CD4-positive, alpha-beta T cell treated with Interleukin-6 for 4 hours (primary cell): ENCODE results near the gene EPS8L1.
A peak's percentile ranks its signal among the peaks of the same experiment; 100 is the strongest.
"Not testable (repeated sequence)": the region's sequence is repeated elsewhere in the genome, so short reads cannot be mapped to it uniquely, and the experiment has no call there.

Experiments used
- DNase-seq: peaks from one replicate; pipeline ENCODE4 v3.0.0-alpha.2; 2020; ENCODE audit warnings: mixed read lengths

EPS8L1 gene

DNA sequence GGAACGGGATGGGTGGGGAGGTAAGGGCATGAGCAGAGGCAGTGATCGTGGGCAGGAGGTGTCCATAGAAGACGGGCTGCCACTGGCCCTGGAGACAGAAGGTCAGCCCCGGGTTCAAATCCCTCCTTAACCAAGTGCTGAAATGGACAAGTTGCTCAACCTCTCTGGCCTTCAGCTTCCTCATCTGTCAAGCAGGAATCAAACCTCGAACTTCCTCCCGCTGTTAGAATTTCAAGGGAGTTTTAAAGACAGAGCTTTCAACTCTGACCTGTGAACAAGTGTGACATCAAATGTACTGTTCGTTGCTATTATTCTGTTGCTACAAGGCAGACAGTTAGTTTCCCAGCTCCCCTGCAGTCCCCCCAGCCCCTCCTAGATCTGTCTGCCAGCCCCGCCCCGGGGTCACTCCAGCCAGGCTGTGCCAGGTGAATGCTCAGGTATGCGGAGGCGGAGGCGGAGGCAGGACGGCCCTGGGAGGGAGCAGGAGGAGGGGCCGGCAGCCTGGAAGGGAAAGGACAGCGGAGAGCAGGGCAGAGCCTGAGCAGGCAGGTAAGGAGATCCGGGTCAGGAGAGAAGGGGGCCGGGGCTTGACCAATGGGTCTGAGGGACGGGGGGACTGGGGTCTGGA is at the start of gene EPS8L1:
Gene EPS8L1 (plus strand): TSS at position 499 of the 628 bp plus-strand sequence. CDS start 576 bp downstream, outside the sequence.
- no peak for DNase-seq

DNA sequence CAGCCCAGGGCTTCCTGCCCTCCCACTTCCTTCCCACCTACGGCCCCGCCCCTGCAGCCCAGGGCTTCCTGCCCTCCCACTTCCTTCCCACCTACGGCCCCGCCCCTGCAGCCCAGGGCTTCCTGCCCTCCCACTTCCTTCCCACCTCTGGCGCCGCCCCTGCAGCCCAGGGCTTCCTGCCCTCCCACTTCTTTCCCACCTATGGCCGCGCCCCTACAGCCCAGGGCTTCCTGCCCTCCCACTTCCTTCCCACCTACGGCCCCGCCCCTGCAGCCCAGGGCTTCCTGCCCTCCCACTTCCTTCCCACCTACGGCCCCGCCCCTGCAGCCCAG is 48.6 kb upstream of the EPS8L1 start:
- DNase-seq: not testable (repeated sequence)

DNA sequence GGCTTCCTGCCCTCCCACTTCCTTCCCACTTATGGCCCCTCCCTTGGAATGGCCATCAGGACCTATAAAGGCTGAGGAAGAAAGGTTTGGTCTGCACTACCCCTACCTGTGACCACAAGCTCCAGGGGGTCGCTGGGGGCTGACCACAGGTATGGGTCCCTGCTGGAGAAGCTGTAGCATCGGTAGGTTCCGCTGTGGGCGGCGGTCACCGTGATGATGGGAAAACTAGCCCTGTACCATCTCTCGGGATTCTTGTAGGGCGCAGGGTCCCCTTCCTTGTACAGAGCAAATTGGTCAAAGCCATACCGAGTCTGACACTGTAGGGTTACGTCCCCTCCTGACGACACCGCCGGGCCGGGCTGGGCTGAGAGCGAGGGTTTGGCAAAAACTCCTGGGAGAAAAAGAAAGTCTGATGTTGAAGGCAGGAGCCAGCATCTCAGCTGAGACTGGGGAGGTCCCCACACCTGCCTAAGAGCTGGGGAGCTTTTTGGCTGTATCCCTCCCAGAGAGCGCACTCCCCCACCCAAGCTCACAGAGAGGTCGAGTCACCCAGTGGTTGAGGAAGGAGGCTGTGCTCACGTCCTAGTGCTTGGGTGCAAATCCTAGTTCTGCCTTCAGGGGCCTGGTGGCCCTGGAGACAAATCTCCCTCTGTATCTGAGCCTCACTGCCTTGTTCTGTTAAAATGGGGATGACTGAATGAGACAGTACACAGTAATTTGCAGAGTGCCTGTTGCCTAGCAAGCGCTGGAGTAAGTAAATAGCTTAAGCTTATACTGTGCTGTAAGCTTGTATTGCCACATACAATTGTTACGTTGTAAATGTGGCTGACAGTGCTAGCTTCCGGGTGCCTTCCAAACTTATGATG is 48.0 kb upstream of the EPS8L1 start:
- DNase-seq: no peak

DNA sequence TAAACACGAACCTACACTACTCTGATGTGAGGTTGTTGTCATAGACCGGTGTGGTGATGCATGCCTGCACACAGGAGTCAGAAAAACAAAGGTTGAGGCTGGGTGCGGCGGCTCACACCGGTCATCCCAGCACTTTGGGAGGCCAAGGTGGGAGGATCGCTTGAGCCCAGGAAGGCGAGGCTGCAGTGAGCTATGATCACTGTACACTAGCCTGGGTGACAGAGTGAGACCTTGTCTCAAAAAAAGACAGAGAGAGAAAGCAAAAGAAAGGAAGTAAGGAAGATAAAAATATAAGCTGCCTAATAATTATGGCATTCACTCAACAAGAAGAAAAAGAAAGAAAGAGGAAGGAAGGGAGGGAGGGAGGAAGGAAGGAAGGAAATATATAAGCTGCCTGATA is 46.9 kb upstream of the EPS8L1 start:
- DNase-seq: no peak

DNA sequence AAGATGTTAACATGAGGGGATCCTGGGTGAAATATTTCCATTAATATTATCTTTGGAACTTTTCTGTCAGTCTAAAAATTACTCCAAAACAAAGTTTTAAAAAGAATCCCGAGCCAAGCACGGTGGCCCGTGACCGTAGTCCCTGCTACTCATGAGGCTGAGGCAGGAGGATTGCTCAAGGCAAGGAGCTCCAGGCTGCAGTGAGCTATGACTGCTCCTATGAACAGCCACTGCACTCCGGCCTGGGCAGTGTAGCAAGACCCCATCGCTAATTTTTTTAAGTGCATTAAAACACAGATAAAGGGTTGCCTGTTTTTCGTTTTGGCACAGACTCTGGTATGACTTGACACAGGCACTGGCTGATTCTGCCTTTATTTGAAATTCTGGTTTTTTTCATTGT is 44.5 kb upstream of the EPS8L1 start:
- no peak for DNase-seq

DNA sequence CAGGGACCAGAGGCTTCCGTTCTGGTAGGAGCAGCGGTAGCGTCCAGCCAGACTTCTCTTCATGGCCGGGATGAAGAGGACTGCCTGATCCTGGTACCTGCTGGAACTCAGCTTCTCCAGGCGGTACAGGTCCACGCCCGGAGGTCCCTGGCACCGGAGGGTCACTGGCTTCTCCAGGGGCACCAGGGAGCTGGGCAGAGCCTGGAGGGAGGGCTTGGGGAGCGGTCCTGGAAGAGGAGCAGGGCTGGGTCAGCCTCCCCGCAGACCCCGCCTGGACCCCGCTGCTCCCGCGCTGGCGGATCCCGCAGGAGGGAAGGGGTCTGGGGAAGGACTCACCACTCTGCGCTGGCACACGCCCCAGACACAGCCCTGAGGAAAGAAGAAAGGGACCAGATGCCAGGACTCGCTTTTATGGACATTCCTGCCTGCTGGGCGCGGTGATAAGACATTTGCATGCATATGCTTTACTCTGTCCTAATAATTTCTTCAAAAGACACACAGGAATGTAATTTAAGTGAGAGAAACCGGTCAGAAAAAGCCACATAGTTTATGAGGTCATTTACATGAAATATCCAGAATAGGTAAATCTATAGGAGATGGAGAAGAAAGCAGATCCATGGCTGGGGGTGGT is 43.4 kb upstream of the EPS8L1 start:
- no peak for DNase-seq

DNA sequence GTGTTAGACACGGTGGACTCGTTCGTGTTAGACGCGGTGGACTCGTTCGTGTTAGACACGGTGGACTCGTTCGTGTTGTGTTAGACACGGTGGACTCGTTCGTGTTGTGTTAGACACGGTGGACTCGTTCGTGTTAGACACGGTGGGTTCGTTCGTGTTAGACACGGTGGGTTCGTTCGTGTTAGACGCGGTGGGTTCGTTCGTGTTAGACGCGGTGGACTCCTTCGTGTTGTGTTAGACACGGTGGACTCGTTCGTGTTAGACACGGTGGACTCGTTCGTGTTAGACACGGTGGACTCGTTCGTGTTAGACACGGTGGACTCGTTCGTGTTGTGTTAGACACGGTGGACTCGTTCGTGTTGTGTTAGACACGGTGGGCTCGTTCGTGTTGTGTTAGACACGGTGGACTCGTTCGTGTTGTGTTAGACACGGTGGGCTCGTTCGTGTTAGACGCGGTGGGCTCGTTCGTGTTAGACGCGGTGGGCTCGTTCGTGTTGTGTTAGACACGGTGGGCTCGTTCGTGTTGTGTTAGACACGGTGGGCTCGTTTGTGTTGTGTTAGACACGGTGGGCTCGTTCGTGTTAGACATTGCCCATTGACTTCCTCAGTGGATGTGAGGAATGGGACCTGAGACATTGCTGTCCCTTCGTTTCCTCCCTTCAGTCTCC is 42.6 kb upstream of the EPS8L1 start:
- DNase-seq: not testable (repeated sequence)

DNA sequence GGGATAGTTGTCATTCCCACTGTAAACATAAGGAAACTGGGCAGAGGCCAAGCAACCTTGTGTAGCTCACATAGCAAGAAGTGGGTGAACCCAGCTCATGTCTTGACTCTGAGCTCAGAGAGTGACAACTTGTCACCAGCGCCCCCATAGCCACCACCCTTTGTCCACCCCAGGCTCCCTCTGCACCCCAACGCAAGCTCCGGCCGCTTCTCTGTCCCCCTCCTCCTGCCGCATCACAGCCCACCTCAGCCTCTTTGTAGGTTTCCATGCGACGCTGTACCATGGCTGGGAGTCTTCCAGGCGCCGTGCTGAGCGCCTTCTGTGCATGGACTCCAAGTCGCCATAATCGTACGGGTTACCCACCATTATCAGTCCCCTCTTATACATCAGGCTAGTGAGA is 40.9 kb upstream of the EPS8L1 start:
- no peak for DNase-seq

DNA sequence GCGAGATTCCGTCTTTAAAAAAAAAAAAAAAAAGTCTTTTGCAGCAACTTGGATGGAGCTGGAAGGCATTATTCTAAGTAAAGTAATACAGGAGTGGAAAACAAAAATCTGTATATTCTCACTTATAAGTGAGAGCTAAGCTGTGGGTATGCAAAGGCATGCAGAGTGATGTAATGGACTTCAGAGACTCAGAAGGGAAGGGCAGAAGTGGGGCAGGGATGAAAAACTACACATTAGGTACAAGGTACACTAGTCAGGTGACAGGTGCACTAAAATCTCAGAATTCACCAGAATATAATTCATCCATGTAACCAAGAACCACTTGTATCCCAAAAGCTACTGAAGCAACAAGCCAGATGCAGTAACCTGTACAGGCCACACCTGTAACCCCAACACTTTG is 39.6 kb upstream of the EPS8L1 start:
- no peak for DNase-seq

DNA sequence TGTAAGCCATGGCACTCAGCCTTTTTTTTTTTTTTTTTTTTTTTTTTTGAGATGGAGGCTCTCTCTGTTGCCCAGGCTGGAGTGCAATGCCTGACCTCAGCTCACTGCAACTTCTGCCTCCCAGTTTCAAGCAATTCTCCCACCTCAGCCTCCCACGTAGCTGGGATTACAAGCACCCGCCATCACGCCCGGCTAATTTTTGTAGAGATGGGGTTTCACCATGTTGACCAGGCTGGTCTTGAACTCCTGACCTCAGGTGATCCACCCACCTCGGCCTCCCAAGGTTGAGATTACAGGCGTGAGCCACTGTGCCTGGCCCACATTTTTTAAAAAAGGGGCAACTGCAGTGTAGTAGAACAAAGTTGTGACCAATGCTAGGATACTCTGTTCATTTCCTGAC is 38.1 kb upstream of the EPS8L1 start:
- not testable (repeated sequence) for DNase-seq

DNA sequence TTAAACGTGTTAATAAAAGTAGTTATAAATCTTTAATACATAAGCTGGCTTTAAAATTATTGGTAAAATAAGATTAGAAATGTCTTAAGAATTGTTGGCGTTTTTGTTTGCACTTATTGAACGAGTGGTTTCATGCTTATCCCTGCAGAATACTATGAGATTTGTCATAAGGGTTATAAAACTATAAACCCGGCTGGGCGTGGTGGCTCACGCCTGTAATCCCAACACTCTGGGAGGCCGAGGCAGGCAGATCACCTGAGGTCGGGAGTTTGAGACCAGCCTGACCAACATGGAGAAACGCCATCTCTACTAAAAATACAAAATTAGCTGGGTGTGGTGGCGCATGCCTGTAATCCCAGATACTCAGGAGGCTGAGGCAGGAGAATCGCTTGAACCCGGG is 35.0 kb upstream of the EPS8L1 start:
- DNase-seq: not testable (repeated sequence)

DNA sequence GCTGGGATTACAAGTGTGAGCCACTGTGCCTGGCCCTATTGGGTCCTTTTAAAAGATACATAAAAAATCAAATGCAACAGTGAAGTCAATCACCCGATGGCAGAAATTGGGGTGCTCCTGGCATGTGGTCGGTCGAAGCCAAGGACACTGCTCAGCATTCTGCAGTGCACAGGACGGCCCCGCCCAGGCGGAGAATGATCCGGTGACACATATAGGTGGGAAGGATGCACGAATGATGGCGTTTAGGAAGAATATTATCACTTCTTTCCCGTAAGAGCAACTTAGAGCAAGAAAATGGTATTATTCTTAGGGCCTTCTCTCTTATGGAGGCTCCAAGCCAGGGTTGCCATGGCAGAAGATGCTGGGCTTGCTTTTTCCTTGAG is 34.4 kb upstream of the EPS8L1 start:
- no peak for DNase-seq

DNA sequence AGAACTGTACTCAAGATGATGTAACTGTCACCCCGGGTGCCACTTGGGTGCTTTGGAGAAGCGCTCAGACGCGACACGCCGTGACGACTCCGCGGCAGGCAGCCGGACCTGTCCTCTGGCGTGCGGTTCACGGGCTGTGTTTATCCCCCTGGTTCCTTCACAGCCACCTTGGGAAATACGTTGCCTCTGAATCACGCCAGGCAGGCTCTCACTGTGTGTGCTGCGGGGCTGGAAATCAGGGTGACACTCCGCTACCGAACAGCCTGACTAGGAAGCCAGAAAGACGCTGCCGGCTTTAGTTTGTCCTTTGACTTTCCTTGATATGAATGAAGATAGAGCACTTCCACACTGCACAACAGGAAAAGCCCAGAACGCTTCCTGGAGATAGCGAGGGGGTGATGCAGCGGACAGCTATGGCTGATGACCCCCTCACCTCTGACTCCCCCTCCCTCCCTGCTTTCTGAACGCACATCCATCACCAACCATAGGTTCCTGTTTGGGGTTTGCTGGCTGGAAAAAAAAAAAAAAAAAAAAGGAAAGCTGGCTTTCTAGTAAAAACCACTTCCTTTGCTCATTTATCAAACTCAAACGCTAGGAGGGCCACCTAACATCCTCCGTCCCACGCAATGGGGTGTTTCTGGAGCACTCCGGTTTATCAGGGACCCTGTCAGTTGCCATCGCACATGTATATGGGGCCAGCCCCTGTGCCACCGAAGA is 33.9 kb upstream of the EPS8L1 start:
- peak; percentile 3 for DNase-seq

DNA sequence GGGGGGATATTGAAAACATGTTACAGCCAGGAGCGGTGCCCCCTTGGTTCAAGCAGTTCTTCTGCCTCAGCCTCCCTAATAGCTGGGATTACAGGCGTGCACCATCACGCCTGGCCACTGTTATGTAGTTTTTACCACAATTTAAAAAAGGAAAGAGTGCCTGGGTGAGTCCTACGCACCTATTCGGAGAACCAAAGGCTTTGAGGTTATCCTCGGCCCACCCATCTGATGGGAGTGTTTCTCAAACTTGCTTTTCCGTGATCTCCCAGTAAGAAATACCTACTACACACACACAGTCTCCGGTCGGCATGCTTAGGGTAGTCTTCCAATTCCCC is 33.4 kb upstream of the EPS8L1 start:
- DNase-seq: no peak

DNA sequence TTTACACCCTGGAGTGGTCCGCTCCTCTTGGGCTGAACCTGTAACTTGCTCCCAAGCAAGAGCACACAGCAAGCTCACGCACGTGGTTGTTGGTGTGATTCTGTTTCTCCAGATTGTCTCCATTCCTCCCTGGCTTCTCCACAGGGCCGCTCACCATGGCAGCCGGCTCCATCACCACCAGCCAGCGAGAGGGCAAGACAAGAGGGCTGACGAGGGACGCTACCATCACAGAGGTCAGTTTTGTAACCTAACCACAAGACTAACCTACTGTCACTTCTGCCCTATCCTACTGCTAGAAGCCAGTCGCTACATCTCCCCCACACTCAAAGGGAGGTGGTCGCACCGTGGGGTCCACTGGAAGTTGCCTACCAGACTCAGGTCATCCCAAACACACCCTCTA is 33.0 kb upstream of the EPS8L1 start:
- DNase-seq: no peak

DNA sequence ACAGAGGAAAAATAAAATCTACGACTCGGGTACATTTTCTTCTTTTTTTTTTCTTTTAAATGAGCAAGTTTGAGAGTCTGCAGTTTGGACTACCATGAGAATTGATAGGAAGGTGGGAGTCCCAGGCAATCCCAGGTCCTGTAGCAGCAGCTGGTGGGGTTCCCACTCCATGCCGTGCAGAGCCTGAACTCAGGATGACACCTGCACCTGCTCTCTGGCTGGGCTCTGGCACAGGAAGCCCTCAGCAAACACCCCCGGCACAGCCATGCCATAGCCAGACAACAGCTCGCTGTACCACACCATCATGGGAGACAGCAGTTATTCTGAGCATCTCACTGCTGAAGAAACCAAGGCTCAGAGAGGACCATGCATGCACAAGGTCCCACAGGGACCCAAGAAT is 31.4 kb upstream of the EPS8L1 start:
- no peak for DNase-seq

DNA sequence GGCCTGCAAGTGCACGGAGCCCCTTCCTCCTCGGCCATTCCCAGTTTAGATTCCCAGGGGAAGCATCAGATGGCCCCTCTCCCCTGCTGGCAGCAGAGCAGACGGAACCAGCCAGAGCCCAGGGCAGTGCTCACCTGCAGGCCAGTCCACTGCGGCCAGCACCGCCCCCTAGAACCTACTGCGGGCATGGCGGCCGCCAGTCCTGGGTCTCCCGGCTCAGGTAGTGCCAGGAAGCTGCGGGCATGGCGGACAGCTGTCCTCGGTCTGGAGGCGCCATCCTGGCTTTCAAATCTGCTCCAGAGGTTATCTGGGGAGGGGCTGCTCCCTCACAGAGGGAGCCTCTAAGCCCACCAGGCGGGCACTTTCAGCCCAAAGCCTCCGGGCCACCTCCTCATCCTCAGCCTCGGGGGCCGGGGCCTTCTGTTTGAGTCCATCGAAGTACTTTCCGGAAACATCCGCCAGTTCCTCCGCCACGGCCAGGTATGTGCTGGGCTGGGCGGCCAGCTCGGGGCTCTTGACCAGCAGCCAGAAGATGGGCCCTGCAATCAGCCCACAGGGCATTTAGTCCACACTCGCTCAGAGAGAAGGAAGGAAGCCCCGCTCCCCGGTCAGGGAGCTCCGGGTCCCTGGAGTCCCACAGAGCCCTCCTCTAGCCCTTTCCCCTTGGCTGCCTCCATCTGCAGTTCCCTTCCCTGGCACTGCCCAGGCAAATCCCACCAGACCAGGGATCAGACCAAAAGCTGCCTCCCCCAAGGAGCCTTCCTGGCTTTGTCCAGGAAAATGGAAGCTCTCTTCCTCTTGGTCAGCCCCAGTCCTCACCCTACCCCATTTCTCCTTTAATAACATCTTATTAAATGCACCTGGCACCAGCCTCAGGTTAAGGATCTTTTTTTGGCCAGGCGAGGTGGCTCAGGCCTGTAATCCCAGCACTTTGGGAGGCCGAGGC is 30.6 kb upstream of the EPS8L1 start:
- no peak for DNase-seq

DNA sequence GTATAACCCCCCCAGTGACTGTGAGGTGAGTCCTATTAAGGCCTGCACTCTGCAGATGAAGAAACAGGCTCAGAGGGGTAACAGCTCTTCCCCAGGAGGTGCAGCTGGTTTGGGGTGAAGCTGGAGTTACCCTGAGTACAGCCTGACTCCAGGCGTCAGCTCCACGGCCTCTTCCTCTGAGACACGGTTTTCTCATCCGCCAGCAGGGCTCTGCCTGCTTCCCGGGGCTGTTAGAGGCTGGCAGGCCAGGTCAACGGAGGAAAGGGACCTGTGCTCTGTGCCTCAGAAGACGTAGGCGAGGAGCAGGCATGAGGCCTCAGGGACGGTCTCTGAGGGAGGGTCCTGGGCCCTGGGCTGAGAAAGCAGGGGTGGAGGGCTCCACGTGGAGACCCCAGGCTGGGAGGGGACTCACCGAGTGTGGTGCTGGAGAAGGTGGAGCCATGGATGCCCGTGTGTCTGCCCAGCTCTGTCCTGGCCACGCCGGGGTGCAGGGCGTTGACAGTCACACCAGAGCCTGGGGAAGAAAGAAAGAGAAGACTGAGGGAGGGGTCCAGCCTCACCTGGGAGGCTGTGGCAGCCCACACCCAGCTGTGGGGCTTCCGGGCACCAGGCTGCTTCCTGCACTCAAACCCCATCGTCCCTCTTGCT is 28.6 kb upstream of the EPS8L1 start:
- no peak for DNase-seq

DNA sequence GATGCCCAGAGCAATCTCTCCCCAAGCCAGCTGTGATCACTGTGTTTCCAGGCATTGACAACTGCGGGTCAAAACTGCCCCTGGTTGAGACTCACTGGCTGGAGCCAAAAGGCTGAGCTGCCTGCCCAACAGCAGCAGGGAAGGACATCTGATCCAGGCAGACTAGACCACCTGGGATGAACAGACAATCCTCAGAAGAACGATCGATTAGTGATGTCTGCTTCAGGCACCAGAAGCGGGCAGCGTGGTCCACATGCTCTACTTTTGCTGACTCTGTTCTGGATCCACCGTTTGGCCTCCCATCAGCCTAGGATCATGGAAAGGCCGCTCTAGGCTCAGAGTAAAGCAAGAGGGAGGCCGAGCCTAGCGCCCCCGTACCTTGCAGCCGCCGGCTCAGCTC is 27.7 kb upstream of the EPS8L1 start:
- no peak for DNase-seq

DNA sequence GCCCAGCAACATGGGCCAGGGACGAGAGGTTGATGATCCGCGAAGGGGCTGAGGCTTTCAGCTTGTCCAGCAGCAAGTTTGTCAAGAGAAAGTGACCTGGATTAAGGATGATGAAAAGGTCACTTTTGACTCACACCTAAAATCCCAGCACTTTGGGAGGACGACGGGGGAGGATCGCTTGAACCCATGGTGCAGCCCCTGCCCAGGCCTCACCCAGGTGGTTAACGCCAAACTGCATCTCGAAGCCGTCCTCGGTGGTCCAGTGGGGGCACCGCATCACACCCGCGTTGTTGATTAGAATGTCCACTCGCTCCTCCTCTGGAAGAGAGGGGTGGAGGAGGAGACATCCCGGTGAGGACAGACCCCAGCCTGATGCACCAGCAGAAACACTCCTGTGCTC is 27.2 kb upstream of the EPS8L1 start:
- no peak for DNase-seq
